ENCODE results near the gene MARS2. TPM values are rescaled to one million over a fixed set of nuclear protein-coding genes. Genes with fewer than 3 reads are reported as not detected.

The MARS2 gene
- 4.1 TPM for polyA plus RNA-seq (2013)

DNA sequence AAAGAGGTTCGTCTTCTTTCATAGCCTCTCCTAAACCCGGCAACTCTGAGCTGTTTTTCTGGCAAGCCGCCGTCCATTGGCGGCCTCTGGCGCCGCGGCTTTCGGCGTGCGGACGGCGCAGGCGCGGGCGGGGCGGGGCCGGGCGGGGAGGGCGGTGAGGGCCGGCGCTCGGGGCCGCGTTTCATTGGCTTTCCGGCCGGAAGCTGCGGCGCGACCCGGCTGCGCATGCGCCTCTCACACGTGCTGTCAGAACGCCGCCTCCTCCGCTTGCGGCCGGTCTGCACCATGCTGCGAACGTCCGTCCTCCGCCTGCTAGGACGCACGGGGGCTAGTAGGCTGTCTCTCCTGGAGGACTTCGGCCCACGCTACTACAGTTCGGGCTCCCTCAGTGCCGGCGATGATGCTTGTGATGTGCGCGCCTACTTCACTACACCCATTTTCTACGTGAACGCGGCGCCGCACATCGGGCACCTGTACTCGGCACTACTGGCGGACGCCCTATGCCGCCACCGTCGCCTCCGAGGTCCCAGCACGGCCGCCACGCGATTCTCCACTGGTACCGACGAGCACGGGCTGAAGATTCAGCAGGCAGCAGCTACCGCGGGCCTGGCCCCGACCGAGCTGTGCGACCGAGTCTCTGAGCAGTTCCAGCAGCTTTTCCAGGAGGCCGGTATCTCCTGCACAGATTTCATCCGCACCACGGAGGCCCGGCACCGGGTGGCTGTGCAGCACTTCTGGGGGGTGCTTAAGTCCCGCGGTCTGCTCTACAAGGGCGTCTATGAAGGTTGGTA is at the start of gene MARS2:
Gene MARS2, plus strand, starts transcription at position 249 of the 791 bp plus-strand sequence. Its CDS starts 37 bp downstream, at position 286.
- H3K27me3 ChIP-seq (replicated peaks in 2 of 5; ENCODE audit: control insufficient read depth in 4 of 5, insufficient read depth in 5 of 5, low read length in 4 of 5) = no peaks in the 10 kb centered on the region
- CTCF ChIA-PET = interaction anchor here (1.2 to 1.7 kb wide), 2 partner anchors 73 to 81 kb away, joined by 4 read pairs; no protein-coding TSS in a partner anchor
- peaks cover 12 to 39% (median 34%) of the 10 kb centered on the region in 4 experiments for H3K4me1 ChIP-seq (ENCODE audit: control extremely low read depth in 1 of 4, control insufficient read depth in 4 of 4, insufficient read depth in 4 of 4, low read length in 3 of 4)
- POLR2A ChIA-PET = no interaction called here
- no peaks in the 10 kb centered on the region for H3K9me3 ChIP-seq (ENCODE audit: control extremely low read depth in 1 of 5, control insufficient read depth in 4 of 5, insufficient read depth in 2 of 5, low read depth in 1 of 5, low read length in 4 of 5)
- peak; percentile 91 to 95 (median 94) for DNase-seq
- WGBS (ENCODE audit: insufficient coverage) = 0% methylated on average over 85 of the region's 86 CpGs
- H3K36me3 ChIP-seq (ENCODE audit: control insufficient read depth in 4 of 4, insufficient read depth in 4 of 4, low read length in 3 of 4) = peaks cover 0 to 10% (median 1%) of the 10 kb centered on the region in 4 experiments
- H3K27ac ChIP-seq (ENCODE audit: insufficient read depth in 1 of 2, low read depth in 1 of 2, low read length in 2 of 2, poor library complexity in 1 of 2, severe bottlenecking in 2 of 2) = peak within 1 kb of the TSS in 1 of 2 experiments; percentile 85
- peak within 1 kb of the TSS; percentile 56 to 95 (median 88) for H3K4me3 ChIP-seq (ENCODE audit: control insufficient read depth in 1 of 7, extremely low read depth in 1 of 7, insufficient read depth in 4 of 7, low read depth in 2 of 7, low read length in 6 of 7)

DNA sequence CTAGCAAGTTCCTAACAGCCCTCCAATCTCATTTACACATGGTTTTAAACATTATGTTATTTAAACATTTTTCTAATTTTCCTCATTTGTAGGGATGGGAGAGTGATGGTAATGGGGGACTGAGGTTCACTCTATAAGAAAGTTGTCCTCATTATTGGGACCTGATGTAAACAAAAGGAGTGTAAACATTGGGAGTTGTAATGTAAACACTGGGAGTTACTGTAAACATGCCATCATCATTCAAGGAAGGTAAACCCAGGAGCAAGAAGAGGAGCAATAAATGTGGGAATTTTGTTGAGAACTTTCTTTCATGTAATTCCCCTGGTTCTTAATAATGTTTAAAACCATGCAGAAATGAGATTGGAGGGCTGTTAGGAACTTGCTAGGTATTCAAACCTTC is 47.6 kb upstream of the MARS2 start:
- ChIA-PET CTCF (no interaction called here), POLR2A (no interaction called here)
- DNase-seq = no peak
- H3K27ac ChIP-seq (ENCODE audit: insufficient read depth in 1 of 2, low read depth in 1 of 2, low read length in 2 of 2, poor library complexity in 1 of 2, severe bottlenecking in 2 of 2) = no peak overlapping the region
- H3K4me1 ChIP-seq (ENCODE audit: control extremely low read depth in 1 of 4, control insufficient read depth in 4 of 4, insufficient read depth in 4 of 4, low read length in 3 of 4) = no peaks in the 10 kb centered on the region
- no peaks in the 10 kb centered on the region for H3K36me3 ChIP-seq (ENCODE audit: control insufficient read depth in 4 of 4, insufficient read depth in 4 of 4, low read length in 3 of 4)
- H3K9me3 ChIP-seq (ENCODE audit: control extremely low read depth in 1 of 5, control insufficient read depth in 4 of 5, insufficient read depth in 2 of 5, low read depth in 1 of 5, low read length in 4 of 5) = no peaks in the 10 kb centered on the region
- H3K27me3 ChIP-seq (replicated peaks in 2 of 5; ENCODE audit: control insufficient read depth in 4 of 5, insufficient read depth in 5 of 5, low read length in 4 of 5) = no peaks in the 10 kb centered on the region
- no peak overlapping the region for H3K4me3 ChIP-seq (ENCODE audit: control insufficient read depth in 1 of 7, extremely low read depth in 1 of 7, insufficient read depth in 4 of 7, low read depth in 2 of 7, low read length in 6 of 7)

DNA sequence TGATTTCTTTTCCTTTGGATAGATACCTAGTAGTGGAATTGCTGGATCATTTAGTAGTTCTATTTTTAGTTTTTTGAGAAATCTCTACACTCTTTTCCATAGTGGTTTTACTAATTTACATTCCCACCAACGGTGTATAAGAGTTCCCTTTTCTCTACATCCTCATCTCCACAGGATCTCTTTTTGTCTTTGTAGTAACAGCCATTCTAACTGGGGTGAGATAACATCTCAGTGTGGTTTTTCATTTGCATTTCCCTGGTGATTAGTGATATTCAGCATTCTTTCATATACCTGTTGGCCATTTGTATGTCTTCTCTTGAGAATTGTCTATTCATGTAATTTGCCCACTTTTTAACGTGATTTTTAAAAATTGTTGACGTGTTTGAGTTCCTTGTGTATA is 43.5 kb upstream of the MARS2 start:
- H3K27ac ChIP-seq (ENCODE audit: insufficient read depth in 1 of 2, low read depth in 1 of 2, low read length in 2 of 2, poor library complexity in 1 of 2, severe bottlenecking in 2 of 2) = no peak overlapping the region
- peaks cover 0 to 15% (median under 1%) of the 10 kb centered on the region in 5 experiments for H3K9me3 ChIP-seq (ENCODE audit: control extremely low read depth in 1 of 5, control insufficient read depth in 4 of 5, insufficient read depth in 2 of 5, low read depth in 1 of 5, low read length in 4 of 5)
- WGBS (ENCODE audit: insufficient coverage) = no CpG with 5 or more reads among the region's 3 CpGs
- ChIA-PET POLR2A (no interaction called here), CTCF (no interaction called here)
- peak in 2 of 3 donors; percentile 5 to 8 for DNase-seq
- no peaks in the 10 kb centered on the region for H3K4me1 ChIP-seq (ENCODE audit: control extremely low read depth in 1 of 4, control insufficient read depth in 4 of 4, insufficient read depth in 4 of 4, low read length in 3 of 4)
- no peaks in the 10 kb centered on the region for H3K36me3 ChIP-seq (ENCODE audit: control insufficient read depth in 4 of 4, insufficient read depth in 4 of 4, low read length in 3 of 4)
- no peak overlapping the region for H3K4me3 ChIP-seq (ENCODE audit: control insufficient read depth in 1 of 7, extremely low read depth in 1 of 7, insufficient read depth in 4 of 7, low read depth in 2 of 7, low read length in 6 of 7)
- no peaks in the 10 kb centered on the region for H3K27me3 ChIP-seq (replicated peaks in 2 of 5; ENCODE audit: control insufficient read depth in 4 of 5, insufficient read depth in 5 of 5, low read length in 4 of 5)

DNA sequence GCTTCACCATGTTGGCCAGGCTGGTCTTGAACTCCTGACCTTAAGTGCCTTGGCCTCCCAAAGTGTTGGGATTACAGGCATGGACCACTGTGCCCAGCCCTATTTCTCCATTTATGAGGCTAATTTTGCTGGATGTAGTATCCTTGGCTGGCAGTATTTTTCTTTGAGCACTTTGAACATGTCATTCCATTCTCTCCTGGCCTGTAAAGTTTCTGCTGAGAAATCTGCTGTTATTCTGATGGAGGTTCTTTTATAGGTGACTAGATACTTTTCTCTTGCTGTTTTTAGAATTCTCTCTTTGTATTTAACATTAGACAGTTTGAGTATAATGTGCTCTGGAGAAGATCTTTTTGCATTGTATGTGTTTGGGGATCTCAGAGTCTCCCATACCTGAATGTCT is 38.9 kb upstream of the MARS2 start:
- CTCF ChIA-PET = no interaction called here
- no peak for DNase-seq
- no peaks in the 10 kb centered on the region for H3K36me3 ChIP-seq (ENCODE audit: control insufficient read depth in 4 of 4, insufficient read depth in 4 of 4, low read length in 3 of 4)
- H3K27ac ChIP-seq (ENCODE audit: insufficient read depth in 1 of 2, low read depth in 1 of 2, low read length in 2 of 2, poor library complexity in 1 of 2, severe bottlenecking in 2 of 2) = no peak overlapping the region
- POLR2A ChIA-PET = no interaction called here
- H3K9me3 ChIP-seq (ENCODE audit: control extremely low read depth in 1 of 5, control insufficient read depth in 4 of 5, insufficient read depth in 2 of 5, low read depth in 1 of 5, low read length in 4 of 5) = peaks cover 0 to 18% (median 4%) of the 10 kb centered on the region in 5 experiments
- H3K4me3 ChIP-seq (ENCODE audit: control insufficient read depth in 1 of 7, extremely low read depth in 1 of 7, insufficient read depth in 4 of 7, low read depth in 2 of 7, low read length in 6 of 7) = no peak overlapping the region
- H3K27me3 ChIP-seq (replicated peaks in 2 of 5; ENCODE audit: control insufficient read depth in 4 of 5, insufficient read depth in 5 of 5, low read length in 4 of 5) = no peaks in the 10 kb centered on the region
- H3K4me1 ChIP-seq (ENCODE audit: control extremely low read depth in 1 of 4, control insufficient read depth in 4 of 4, insufficient read depth in 4 of 4, low read length in 3 of 4) = no peaks in the 10 kb centered on the region

DNA sequence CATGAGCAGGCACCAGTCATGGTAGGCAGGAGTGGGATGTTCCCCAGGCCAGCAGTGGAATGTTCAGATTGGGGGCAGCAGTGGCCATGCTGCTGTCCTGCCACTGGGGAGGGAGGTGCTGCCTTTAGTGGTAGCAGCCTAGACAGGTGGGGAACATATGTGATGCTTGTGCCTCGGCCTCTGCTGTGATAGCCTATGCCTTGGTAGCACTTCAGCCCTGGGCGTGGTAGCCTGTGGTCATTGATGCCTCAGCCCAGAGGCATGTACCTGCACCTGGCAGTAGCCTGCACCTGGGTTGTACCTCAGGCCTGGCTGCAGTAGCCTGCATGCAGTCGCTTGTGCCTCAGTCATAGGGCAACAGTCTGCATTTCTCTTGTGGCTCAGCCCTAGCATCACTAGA is 36.9 kb upstream of the MARS2 start:
- WGBS (ENCODE audit: insufficient coverage) = 100% methylated on average over 3 of the region's 3 CpGs

DNA sequence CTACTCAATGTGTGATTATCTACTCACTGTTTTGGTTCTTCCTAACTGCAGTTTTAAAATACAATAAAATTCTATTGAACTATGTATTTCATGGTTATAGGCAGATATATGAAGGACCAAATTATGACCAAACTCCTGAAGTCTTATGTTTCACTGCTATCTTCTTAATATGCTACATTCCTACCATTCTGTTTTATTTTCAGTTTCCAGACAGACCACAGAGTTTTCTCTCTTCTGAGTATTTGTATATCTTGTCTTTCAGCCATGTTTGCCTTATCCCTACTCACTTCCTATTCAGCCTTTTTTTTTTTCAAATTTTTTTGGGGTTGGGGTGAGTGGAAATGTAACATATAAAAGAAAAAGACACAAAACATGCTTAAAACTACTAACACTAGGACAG is 36.1 kb upstream of the MARS2 start:
- Histone ChIP-seq H3K27ac (ENCODE audit: insufficient read depth in 1 of 2, low read depth in 1 of 2, low read length in 2 of 2, poor library complexity in 1 of 2, severe bottlenecking in 2 of 2) (no peak overlapping the region), H3K27me3 (replicated peaks in 2 of 5; ENCODE audit: control insufficient read depth in 4 of 5, insufficient read depth in 5 of 5, low read length in 4 of 5) (no peaks in the 10 kb centered on the region), H3K36me3 (ENCODE audit: control insufficient read depth in 4 of 4, insufficient read depth in 4 of 4, low read length in 3 of 4) (no peaks in the 10 kb centered on the region), H3K4me1 (ENCODE audit: control extremely low read depth in 1 of 4, control insufficient read depth in 4 of 4, insufficient read depth in 4 of 4, low read length in 3 of 4) (no peaks in the 10 kb centered on the region), H3K4me3 (ENCODE audit: control insufficient read depth in 1 of 7, extremely low read depth in 1 of 7, insufficient read depth in 4 of 7, low read depth in 2 of 7, low read length in 6 of 7) (no peak overlapping the region), H3K9me3 (ENCODE audit: control extremely low read depth in 1 of 5, control insufficient read depth in 4 of 5, insufficient read depth in 2 of 5, low read depth in 1 of 5, low read length in 4 of 5) (peaks cover 0 to 18% (median 4%) of the 10 kb centered on the region in 5 experiments)
- POLR2A ChIA-PET = no interaction called here
- CTCF ChIA-PET = no interaction called here
- no peak for DNase-seq

More for the DNA sequence above, 36.9 kb upstream of the MARS2 start:
- H3K4me1 ChIP-seq (ENCODE audit: control extremely low read depth in 1 of 4, control insufficient read depth in 4 of 4, insufficient read depth in 4 of 4, low read length in 3 of 4) = no peaks in the 10 kb centered on the region
- H3K36me3 ChIP-seq (ENCODE audit: control insufficient read depth in 4 of 4, insufficient read depth in 4 of 4, low read length in 3 of 4) = no peaks in the 10 kb centered on the region
- POLR2A ChIA-PET = no interaction called here
- H3K27me3 ChIP-seq (replicated peaks in 2 of 5; ENCODE audit: control insufficient read depth in 4 of 5, insufficient read depth in 5 of 5, low read length in 4 of 5) = no peaks in the 10 kb centered on the region
- H3K27ac ChIP-seq (ENCODE audit: insufficient read depth in 1 of 2, low read depth in 1 of 2, low read length in 2 of 2, poor library complexity in 1 of 2, severe bottlenecking in 2 of 2) = no peak overlapping the region
- no peak overlapping the region for H3K4me3 ChIP-seq (ENCODE audit: control insufficient read depth in 1 of 7, extremely low read depth in 1 of 7, insufficient read depth in 4 of 7, low read depth in 2 of 7, low read length in 6 of 7)
- CTCF ChIA-PET = no interaction called here
- DNase-seq = no peak
- peaks cover 0 to 18% (median 4%) of the 10 kb centered on the region in 5 experiments for H3K9me3 ChIP-seq (ENCODE audit: control extremely low read depth in 1 of 5, control insufficient read depth in 4 of 5, insufficient read depth in 2 of 5, low read depth in 1 of 5, low read length in 4 of 5)

DNA sequence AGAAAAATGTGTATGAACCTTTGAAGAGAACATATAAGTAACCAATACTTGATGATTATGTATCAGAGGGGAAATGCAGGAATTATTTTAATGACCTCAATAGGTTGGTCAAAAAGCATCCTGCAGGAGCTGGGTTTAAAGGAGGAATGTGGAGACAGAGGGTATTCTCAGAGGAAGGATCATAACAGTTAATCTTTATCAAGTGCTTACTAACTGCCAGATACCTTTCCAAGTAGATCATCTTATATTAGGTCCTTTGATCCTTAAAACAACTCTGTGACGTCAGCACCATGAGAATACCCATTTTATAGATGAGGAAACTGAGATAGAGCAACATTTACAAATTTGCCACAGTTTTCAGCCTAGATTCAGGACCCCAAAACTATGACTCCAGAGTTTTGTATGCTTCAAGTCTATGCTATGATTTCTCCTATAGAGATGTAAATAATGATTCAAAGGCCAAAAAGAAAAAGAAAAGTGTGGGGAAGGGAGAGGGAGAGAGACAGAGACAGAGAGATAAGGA is 32.7 kb upstream of the MARS2 start:
- Histone ChIP-seq H3K4me3 (ENCODE audit: control insufficient read depth in 1 of 7, extremely low read depth in 1 of 7, insufficient read depth in 4 of 7, low read depth in 2 of 7, low read length in 6 of 7) (no peak overlapping the region), H3K27me3 (replicated peaks in 2 of 5; ENCODE audit: control insufficient read depth in 4 of 5, insufficient read depth in 5 of 5, low read length in 4 of 5) (no peaks in the 10 kb centered on the region), H3K4me1 (ENCODE audit: control extremely low read depth in 1 of 4, control insufficient read depth in 4 of 4, insufficient read depth in 4 of 4, low read length in 3 of 4) (no peaks in the 10 kb centered on the region), H3K9me3 (ENCODE audit: control extremely low read depth in 1 of 5, control insufficient read depth in 4 of 5, insufficient read depth in 2 of 5, low read depth in 1 of 5, low read length in 4 of 5) (peaks cover 0 to 3% (median 0%) of the 10 kb centered on the region in 5 experiments), H3K27ac (ENCODE audit: insufficient read depth in 1 of 2, low read depth in 1 of 2, low read length in 2 of 2, poor library complexity in 1 of 2, severe bottlenecking in 2 of 2) (no peak overlapping the region), H3K36me3 (ENCODE audit: control insufficient read depth in 4 of 4, insufficient read depth in 4 of 4, low read length in 3 of 4) (no peaks in the 10 kb centered on the region)
- no CpG with 5 or more reads among the region's 1 CpG for WGBS (ENCODE audit: insufficient coverage)
- ChIA-PET CTCF (no interaction called here), POLR2A (no interaction called here)
- DNase-seq = no peak
